Lower leg skin (tissue), 3 donors: ENCODE data around the gene SIX3.

Source experiments
- CTCF ChIP-seq, 3 donors: fragments of 450-650 bp; IDR thresholded peaks; one replicate each; pipeline ENCODE4 v1.5.1; 2016; ENCODE audit warnings: antibody characterized with exemption in 3 of 3, mild to moderate bottlenecking in 3 of 3, moderate library complexity in 2 of 3
- POLR2A ChIP-seq, 2 donors: fragments of 450-650 bp; IDR thresholded peaks; one replicate each; pipeline ENCODE4 v1.6.1; 2016 to 2017; ENCODE audit warnings: antibody characterized with exemption in 2 of 2, mild to moderate bottlenecking in 1 of 2, moderate library complexity in 1 of 2

- no peak for TF ChIP-seq CTCF (IDR thresholded peaks at IDR 0.05)
- TF ChIP-seq POLR2A (IDR thresholded peaks at IDR 0.05), result no peak
Observed at GRCh38 chr2:44895061-44895460, 46.4 kb upstream of the SIX3 start.
